Astrocyte (in vitro differentiated cells and primary cell): ENCODE results near the gene SOHLH1. TPM values are rescaled to one million over a fixed set of nuclear protein-coding genes. Genes with fewer than 3 reads are reported as not detected.

Experiments used
- DNase-seq: peaks from one replicate; pipeline ENCODE4 v3.0.0-alpha.2; 2010; ENCODE audit warnings: low read depth
- FAIRE-seq: peaks from 2 replicates; lab custom pipeline; 2011; peaks lifted over from hg19 to GRCh38; lab: Jason Lieb, UNC
- H2AFZ ChIP-seq: 2 replicates; pipeline ENCODE4 v1.6.0; 2012; ENCODE audit warnings: low read depth, low read length, inconsistent platforms
- H3K27ac ChIP-seq: 2 replicates; pipeline ENCODE4 v1.5.1; 2011; ENCODE audit warnings: low read depth, low read length, inconsistent platforms
- H3K27me3 ChIP-seq: 2 replicates; pipeline ENCODE4 v1.6.0; 2011; ENCODE audit warnings: low read length, inconsistent platforms; ENCODE audit not compliant: insufficient read depth
- H3K36me3 ChIP-seq: 2 replicates; pipeline ENCODE4 v1.5.1; 2011; ENCODE audit warnings: low read length, inconsistent platforms; ENCODE audit not compliant: insufficient read depth
- H3K4me1 ChIP-seq: 2 replicates; pipeline ENCODE4 v1.5.1; 2011; ENCODE audit warnings: low read length, inconsistent platforms; ENCODE audit not compliant: insufficient read depth
- H3K4me2 ChIP-seq: 2 replicates; pipeline ENCODE4 v1.6.0; 2012; ENCODE audit warnings: low read length, inconsistent platforms
- H3K4me3 ChIP-seq: 2 replicates; pipeline ENCODE4 v1.5.1; 2011; ENCODE audit warnings: low read depth, mild to moderate bottlenecking, low read length, inconsistent platforms; ENCODE audit not compliant: insufficient read depth
- H3K79me2 ChIP-seq: 2 replicates; pipeline ENCODE4 v1.6.0; 2012; ENCODE audit warnings: mild to moderate bottlenecking, low read length, inconsistent platforms; ENCODE audit not compliant: insufficient read depth
- H3K9ac ChIP-seq: 2 replicates; pipeline ENCODE4 v1.6.0; 2012; ENCODE audit warnings: mild to moderate bottlenecking, low read length, inconsistent platforms
- H3K9me3 ChIP-seq: 2 replicates; pipeline ENCODE4 v1.5.1; 2012; ENCODE audit warnings: low read depth, mild to moderate bottlenecking, low read length, inconsistent platforms; ENCODE audit not compliant: insufficient read depth
- H4K20me1 ChIP-seq: 2 replicates; pipeline ENCODE4 v1.6.0; 2012; ENCODE audit warnings: low read length, inconsistent platforms; ENCODE audit not compliant: insufficient read depth
- H3K27ac Mint-ChIP-seq: one replicate; pipeline ENCODE4 v1.8.0; 2021; ENCODE audit warnings: mild to moderate bottlenecking, mixed read lengths; ENCODE audit not compliant: unreplicated experiment
- H3K27me3 Mint-ChIP-seq: one replicate; pipeline ENCODE4 v1.8.0; 2021; ENCODE audit warnings: low read depth, mixed read lengths; ENCODE audit not compliant: unreplicated experiment
- H3K36me3 Mint-ChIP-seq: one replicate; pipeline ENCODE4 v1.8.0; 2021; ENCODE audit warnings: low read depth, mixed read lengths; ENCODE audit not compliant: unreplicated experiment
- H3K4me1 Mint-ChIP-seq: one replicate; pipeline ENCODE4 v1.8.0; 2021; ENCODE audit warnings: low read depth, mixed read lengths; ENCODE audit not compliant: unreplicated experiment
- H3K4me3 Mint-ChIP-seq: one replicate; pipeline ENCODE4 v1.8.0; 2021; ENCODE audit warnings: mild to moderate bottlenecking, moderate library complexity, mixed read lengths; ENCODE audit not compliant: unreplicated experiment
- H3K9me3 Mint-ChIP-seq: one replicate; pipeline ENCODE4 v1.8.0; 2021; ENCODE audit warnings: mild to moderate bottlenecking, mixed read lengths; ENCODE audit not compliant: unreplicated experiment
- EZH2 ChIP-seq: IDR thresholded peaks from 2 replicates; pipeline ENCODE4 v1.6.1; 2012; ENCODE audit warnings: mild to moderate bottlenecking, low read length, inconsistent platforms; ENCODE audit not compliant: insufficient read depth
- total RNA-seq: library from RNA; stranded (reverse); gene quantifications from 2 replicates; pipeline ENCODE4 v1.2.1, GENCODE V29; 2021
- TF ChIP-seq, protein P1 (sequence below): IDR thresholded peaks from 2 replicates; pipeline ENCODE4 v1.5.1; 2011; ENCODE audit warnings: low read depth, mild to moderate bottlenecking, inconsistent platforms, low read length, moderate library complexity; ENCODE audit not compliant: insufficient read depth

Gene SOHLH1
- total RNA-seq, 1 donor from 2014 or later, result not detected

DNA sequence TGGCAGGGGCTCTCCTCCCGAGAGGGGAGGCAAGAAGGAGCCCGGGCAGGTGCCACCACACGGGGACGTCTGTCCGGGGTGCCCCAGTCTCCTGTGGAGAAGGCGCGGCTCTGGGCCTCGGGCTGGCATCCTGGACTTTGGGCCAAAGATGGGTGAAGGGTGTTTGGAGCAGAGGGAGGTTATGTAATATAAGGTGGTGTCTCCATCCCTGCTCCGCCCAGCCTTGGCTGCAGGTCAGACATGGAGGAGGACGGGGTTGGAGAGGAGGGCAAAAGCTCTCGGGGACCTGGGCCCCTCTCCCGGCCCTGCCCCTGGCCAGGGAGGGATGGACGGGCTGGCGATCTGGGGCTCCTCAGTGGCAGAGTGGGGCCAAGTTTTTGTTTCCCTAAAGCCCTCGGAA, 1.2 kb upstream of the SOHLH1 start:
- H3K4me2 ChIP-seq, result no peak overlapping the region
- H4K20me1 ChIP-seq, result no peaks in the 10 kb centered on the region
- no peak overlapping the region for H2AFZ ChIP-seq
- H3K4me3 ChIP-seq, result no peak overlapping the region
- Mint-ChIP-seq H3K27me3 (peaks cover 28% of the 10 kb centered on the region), H3K9me3 (no peaks in the 10 kb centered on the region), H3K4me1 (peaks cover 1% of the 10 kb centered on the region), H3K36me3 (no peaks in the 10 kb centered on the region), H3K4me3 (no peak overlapping the region), H3K27ac (no peak overlapping the region)
- FAIRE-seq, result no peak
- H3K4me1 ChIP-seq, result no peaks in the 10 kb centered on the region
- no peak for DNase-seq
- peaks cover 2% of the 10 kb centered on the region for H3K27me3 ChIP-seq
- H3K79me2 ChIP-seq, result no peaks in the 10 kb centered on the region
- no peaks in the 10 kb centered on the region for H3K9me3 ChIP-seq
- no peaks in the 10 kb centered on the region for H3K36me3 ChIP-seq
- no peak for TF ChIP-seq EZH2
- TF ChIP-seq, protein P1, sequence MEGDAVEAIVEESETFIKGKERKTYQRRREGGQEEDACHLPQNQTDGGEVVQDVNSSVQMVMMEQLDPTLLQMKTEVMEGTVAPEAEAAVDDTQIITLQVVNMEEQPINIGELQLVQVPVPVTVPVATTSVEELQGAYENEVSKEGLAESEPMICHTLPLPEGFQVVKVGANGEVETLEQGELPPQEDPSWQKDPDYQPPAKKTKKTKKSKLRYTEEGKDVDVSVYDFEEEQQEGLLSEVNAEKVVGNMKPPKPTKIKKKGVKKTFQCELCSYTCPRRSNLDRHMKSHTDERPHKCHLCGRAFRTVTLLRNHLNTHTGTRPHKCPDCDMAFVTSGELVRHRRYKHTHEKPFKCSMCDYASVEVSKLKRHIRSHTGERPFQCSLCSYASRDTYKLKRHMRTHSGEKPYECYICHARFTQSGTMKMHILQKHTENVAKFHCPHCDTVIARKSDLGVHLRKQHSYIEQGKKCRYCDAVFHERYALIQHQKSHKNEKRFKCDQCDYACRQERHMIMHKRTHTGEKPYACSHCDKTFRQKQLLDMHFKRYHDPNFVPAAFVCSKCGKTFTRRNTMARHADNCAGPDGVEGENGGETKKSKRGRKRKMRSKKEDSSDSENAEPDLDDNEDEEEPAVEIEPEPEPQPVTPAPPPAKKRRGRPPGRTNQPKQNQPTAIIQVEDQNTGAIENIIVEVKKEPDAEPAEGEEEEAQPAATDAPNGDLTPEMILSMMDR, result no peak
- no peak overlapping the region for H3K27ac ChIP-seq
- H3K9ac ChIP-seq, result no peak overlapping the region

DNA sequence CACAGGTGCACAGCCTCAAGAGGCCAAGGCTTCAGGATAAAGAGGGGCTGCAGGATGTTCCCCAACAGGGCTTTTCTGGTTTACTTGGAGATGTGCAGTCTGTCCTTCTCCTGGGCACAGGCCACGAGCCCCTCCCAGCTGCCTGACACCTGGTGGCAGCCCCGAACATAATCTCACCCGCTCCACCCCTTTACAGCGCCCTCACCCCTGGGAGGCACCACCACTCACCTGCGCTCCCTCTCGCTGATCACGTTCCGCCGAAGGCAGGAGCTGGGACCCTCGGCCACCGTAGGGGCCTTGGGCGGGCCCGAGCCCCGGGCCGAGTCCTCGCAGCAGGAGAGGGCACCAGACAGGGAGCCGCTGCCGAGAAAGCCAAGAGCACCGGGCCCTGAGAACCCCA, 514 bp downstream of the SOHLH1 start:
- H4K20me1 ChIP-seq, result no peaks in the 10 kb centered on the region
- DNase-seq, result no peak
- H3K9me3 Mint-ChIP-seq, result no peaks in the 10 kb centered on the region
- no peak overlapping the region for H2AFZ ChIP-seq
- no peak overlapping the region for H3K9ac ChIP-seq
- H3K9me3 ChIP-seq, result no peaks in the 10 kb centered on the region
- no peaks in the 10 kb centered on the region for H3K36me3 Mint-ChIP-seq
- no peak for TF ChIP-seq EZH2
- TF ChIP-seq, protein P1, result no peak
- H3K27me3 Mint-ChIP-seq, result peaks cover 20% of the 10 kb centered on the region
- no peaks in the 10 kb centered on the region for H3K79me2 ChIP-seq
- no peaks in the 10 kb centered on the region for H3K4me1 ChIP-seq
- no peak overlapping the region for H3K4me3 ChIP-seq
- peaks cover 2% of the 10 kb centered on the region for H3K27me3 ChIP-seq
- no peaks in the 10 kb centered on the region for H3K4me1 Mint-ChIP-seq
- H3K4me3 Mint-ChIP-seq, result no peak overlapping the region
- no peak overlapping the region for H3K27ac ChIP-seq
- H3K27ac Mint-ChIP-seq, result no peak overlapping the region
- no peak for FAIRE-seq
- no peaks in the 10 kb centered on the region for H3K36me3 ChIP-seq
- no peak overlapping the region for H3K4me2 ChIP-seq

DNA sequence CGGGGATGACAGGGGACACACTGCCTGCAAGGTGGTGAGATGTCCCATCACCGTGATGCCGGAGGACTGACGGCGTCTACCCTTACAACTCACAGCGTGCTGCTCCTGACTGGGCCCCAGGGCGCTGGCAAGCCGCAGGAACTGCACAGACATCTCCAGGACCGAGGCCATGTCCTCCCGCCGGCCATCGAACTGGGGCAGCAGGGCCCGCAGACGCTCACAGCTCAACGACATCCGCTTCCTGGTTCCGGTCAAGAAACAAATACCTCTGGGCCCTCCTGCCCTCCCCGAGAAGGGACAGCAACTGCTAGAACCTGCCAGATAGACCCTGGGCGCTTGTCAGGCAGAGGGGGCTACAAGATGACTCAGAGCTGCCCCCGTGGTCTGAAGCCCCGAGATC, 1.0 kb downstream of the SOHLH1 start:
- Mint-ChIP-seq H3K9me3 (no peaks in the 10 kb centered on the region), H3K36me3 (no peaks in the 10 kb centered on the region), H3K27ac (no peak overlapping the region), H3K4me1 (no peaks in the 10 kb centered on the region), H3K27me3 (peaks cover 20% of the 10 kb centered on the region), H3K4me3 (no peak overlapping the region)
- Histone ChIP-seq H3K4me1 (no peaks in the 10 kb centered on the region), H3K9ac (no peak overlapping the region), H2AFZ (no peak overlapping the region), H3K4me2 (no peak overlapping the region), H4K20me1 (no peaks in the 10 kb centered on the region), H3K9me3 (no peaks in the 10 kb centered on the region), H3K4me3 (no peak overlapping the region), H3K27ac (no peak overlapping the region), H3K27me3 (peaks cover 2% of the 10 kb centered on the region), H3K79me2 (no peaks in the 10 kb centered on the region), H3K36me3 (no peaks in the 10 kb centered on the region)
- no peak for FAIRE-seq
- no peak for DNase-seq
- TF ChIP-seq, protein P1, result no peak
- no peak for TF ChIP-seq EZH2
